ENCODE results near the gene CPSF4.
A peak's percentile ranks its signal among the peaks of the same experiment; 100 is the strongest.

DNA sequence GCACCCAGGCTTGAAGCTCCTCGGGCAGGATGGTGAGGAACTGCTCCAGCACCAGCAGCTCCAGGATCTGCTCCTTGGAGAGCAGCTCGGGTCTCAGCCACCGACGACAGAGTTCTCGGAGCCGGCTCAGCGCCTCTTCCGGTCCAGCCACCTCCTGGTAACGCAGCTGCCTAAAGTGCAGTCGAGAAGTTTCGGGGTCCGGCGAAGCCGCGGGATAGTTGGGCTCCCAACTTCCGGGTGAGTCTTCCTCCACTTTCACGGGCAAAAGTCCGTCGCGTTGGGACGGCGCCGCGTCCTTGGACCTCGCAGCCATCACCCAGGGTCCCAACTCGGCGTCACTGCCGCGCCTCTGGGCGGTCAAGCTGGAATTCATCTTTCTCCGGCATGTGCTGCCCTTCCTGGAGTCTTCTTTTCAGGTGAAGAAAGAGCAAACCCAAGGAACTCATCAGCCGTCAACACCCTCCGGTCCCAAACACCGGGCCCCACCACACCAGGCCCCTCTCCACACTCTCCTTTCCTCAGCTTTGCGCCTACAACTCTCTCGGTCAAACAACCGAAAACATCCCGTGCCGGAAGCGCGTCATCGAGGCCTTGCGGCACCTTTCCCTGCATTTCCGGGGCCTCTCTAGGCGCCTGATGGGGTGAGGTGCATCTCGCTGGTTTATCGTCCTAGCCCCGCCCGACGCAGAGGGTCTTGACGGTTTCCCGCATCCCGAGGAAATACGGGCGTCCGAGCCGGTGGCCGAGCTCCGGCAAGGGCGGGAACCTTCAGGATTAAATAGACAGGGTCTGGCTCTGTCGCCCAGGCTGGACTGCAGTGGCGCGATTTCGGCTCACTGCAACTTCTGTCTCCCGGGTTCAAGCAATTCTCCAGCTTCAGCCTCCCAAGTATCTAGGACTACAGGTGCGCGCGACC lies 61.2 kb downstream of the CPSF4 start, which contains the start of gene ZNF394:
- TF ChIP-seq, protein P1, sequence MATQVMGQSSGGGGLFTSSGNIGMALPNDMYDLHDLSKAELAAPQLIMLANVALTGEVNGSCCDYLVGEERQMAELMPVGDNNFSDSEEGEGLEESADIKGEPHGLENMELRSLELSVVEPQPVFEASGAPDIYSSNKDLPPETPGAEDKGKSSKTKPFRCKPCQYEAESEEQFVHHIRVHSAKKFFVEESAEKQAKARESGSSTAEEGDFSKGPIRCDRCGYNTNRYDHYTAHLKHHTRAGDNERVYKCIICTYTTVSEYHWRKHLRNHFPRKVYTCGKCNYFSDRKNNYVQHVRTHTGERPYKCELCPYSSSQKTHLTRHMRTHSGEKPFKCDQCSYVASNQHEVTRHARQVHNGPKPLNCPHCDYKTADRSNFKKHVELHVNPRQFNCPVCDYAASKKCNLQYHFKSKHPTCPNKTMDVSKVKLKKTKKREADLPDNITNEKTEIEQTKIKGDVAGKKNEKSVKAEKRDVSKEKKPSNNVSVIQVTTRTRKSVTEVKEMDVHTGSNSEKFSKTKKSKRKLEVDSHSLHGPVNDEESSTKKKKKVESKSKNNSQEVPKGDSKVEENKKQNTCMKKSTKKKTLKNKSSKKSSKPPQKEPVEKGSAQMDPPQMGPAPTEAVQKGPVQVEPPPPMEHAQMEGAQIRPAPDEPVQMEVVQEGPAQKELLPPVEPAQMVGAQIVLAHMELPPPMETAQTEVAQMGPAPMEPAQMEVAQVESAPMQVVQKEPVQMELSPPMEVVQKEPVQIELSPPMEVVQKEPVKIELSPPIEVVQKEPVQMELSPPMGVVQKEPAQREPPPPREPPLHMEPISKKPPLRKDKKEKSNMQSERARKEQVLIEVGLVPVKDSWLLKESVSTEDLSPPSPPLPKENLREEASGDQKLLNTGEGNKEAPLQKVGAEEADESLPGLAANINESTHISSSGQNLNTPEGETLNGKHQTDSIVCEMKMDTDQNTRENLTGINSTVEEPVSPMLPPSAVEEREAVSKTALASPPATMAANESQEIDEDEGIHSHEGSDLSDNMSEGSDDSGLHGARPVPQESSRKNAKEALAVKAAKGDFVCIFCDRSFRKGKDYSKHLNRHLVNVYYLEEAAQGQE (IDR thresholded peaks at IDR 0.05; ENCODE audit: low read depth) = no peak
- TF ChIP-seq TEAD4 (IDR thresholded peaks at IDR 0.05) (no peak), TAF1 (IDR thresholded peaks at IDR 0.05; ENCODE audit: low read depth) (peak; percentile 81), ZBTB7A (IDR thresholded peaks at IDR 0.05; ENCODE audit: low read depth) (no peak), TCF12 (IDR thresholded peaks at IDR 0.05; ENCODE audit: low read depth) (peak; percentile 70), EP300 (IDR thresholded peaks at IDR 0.05; ENCODE audit: borderline replicate concordance) (no peak), NFIC (IDR thresholded peaks at IDR 0.05) (no peak), FOXM1 (IDR thresholded peaks at IDR 0.05; ENCODE audit: borderline replicate concordance, low read depth) (no peak), CEBPB (IDR thresholded peaks at IDR 0.05) (peak; percentile 61; the same call in 1 of the 2 replicates)
- TF ChIP-seq, protein P2, sequence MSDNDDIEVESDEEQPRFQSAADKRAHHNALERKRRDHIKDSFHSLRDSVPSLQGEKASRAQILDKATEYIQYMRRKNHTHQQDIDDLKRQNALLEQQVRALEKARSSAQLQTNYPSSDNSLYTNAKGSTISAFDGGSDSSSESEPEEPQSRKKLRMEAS (IDR thresholded peaks at IDR 0.05) = peak; percentile 72
